Measurements from ENCODE around the gene SUMO1.
"Not testable (repeated sequence)": the region's sequence is repeated elsewhere in the genome, so short reads cannot be mapped to it uniquely, and the experiment has no call there.

SUMO1 gene

GRCh38 chr2:202238234-202239197, at the start of gene SUMO1:
TSS of gene SUMO1 (minus strand) at chr2:202238597. CDS start at chr2:202238451, 146 bp downstream.
- TF ChIP-seq GATA1 (IDR thresholded peaks at IDR 0.05; ENCODE audit: low read depth, low read length) (no peak), POLR2A (IDR thresholded peaks at IDR 0.05; ENCODE audit: low read length) (peak; percentile 69)
- DNase-seq, result peak; percentile 91 to 92

- DNase-seq, result no peak
- TF ChIP-seq POLR2A (IDR thresholded peaks at IDR 0.05; ENCODE audit: low read length) (no peak), GATA1 (IDR thresholded peaks at IDR 0.05; ENCODE audit: low read depth, low read length) (no peak)
Observed at GRCh38 chr2:202286595-202286994, 48.2 kb upstream of the SUMO1 start.

DNA sequence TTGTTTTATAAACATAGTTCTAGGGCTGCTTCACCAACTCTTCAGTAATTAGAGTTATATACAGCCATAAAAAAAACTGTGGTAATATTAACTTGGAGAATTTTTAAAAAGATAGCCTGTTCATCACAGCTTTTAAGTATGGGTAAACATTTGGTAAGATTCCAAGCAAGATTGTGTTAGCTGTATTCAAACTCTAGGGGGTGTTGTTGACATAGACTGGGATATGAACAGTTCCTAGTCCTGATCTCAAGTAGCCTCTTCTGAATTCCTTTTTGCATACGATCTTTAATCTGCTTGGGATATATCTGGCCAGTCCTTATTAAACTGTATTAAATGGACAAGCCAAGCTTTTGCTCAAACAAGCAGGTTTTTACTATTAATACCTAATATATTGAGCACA, 40.5 kb upstream of the SUMO1 start:
- DNase-seq, result peak; percentile 24 to 59
- TF ChIP-seq GATA1 (IDR thresholded peaks at IDR 0.05; ENCODE audit: low read depth, low read length), result no peak
- no peak for TF ChIP-seq POLR2A (IDR thresholded peaks at IDR 0.05; ENCODE audit: low read length)

DNA sequence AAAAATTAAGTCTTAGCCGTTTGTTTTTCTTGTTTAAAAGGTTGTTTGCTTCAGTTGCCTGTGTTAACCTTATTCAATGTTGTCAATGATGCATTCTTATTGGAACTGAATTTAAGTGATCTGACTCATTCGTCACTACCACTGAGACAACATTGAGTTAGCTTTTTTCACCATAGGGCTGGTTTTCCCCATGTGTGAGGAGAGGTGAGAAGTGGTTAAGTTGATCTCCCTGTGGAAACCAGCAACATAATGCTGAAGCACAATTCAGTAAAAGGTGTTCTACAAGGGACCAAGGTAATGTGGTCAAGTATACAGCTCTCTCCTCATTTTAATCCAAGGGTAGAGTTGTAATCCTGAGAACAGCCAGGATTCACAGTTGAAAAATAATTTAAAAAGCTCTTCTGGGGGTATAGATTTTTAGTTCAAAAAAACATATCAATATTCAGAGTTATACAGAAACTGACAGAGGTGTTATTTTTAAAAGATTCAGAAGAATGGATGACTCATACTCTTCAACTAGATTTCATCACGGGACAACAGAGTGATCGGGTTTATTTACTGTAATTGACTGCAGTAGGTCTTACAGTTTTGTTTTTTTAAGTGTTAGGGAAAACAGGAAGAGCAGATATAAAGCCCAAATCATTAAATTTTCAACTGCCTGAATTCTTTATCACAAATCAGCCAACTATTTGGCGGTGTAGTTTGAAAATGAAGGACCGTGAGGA, 39.8 kb upstream of the SUMO1 start:
- TF ChIP-seq GATA1 (IDR thresholded peaks at IDR 0.05; ENCODE audit: low read depth, low read length) (no peak), POLR2A (IDR thresholded peaks at IDR 0.05; ENCODE audit: low read length) (no peak)
- peak in 1 of 2 experiments; percentile 10 for DNase-seq

DNA sequence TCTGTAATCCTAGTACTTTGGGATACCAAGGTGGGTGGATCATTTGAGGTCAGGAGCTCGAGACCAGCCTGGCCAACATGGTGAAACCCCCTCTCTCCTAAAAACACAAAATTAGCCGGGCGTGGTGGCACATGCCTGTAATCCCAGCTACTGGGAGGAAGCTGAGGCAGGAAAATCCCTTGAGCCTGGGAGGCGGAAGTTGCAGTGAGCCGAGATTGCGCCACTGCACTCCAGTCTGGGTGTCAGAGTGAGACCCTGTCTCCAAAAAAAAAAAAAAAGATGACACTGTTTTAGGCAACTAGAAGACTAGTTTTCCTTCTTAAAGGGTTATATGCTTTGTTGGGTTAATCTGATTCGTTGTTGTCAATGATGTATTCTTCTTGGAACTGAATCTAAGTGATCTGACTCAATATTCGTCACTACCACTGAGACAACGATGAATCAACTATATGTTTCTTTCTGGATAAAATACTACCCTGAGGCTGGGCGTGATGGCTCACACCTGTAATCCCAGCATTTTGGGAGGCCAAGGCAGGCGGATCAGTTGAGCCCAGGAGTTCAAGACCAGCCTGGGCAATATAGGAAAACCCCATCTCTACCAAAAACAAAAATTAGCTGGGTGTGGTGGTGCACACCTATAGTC, 37.8 kb upstream of the SUMO1 start:
- not testable (repeated sequence) for DNase-seq

GRCh38 chr2:202270487-202270886, 32.1 kb upstream of the SUMO1 start:
- DNase-seq, result peak in 1 of 2 experiments; percentile 4
- TF ChIP-seq POLR2A (IDR thresholded peaks at IDR 0.05; ENCODE audit: low read length), result no peak
- no peak for TF ChIP-seq GATA1 (IDR thresholded peaks at IDR 0.05; ENCODE audit: low read depth, low read length)

- no peak for TF ChIP-seq POLR2A (IDR thresholded peaks at IDR 0.05; ENCODE audit: low read length)
- TF ChIP-seq GATA1 (IDR thresholded peaks at IDR 0.05; ENCODE audit: low read depth, low read length), result no peak
- DNase-seq, result peak; percentile 26 to 33
Observed at GRCh38 chr2:202269585-202269984, 31.2 kb upstream of the SUMO1 start.

GRCh38 chr2:202267495-202267894, 29.1 kb upstream of the SUMO1 start:
- TF ChIP-seq GATA1 (IDR thresholded peaks at IDR 0.05; ENCODE audit: low read depth, low read length) (no peak), POLR2A (IDR thresholded peaks at IDR 0.05; ENCODE audit: low read length) (no peak)
- DNase-seq, result peak; percentile 48 to 65

- TF ChIP-seq GATA1 (IDR thresholded peaks at IDR 0.05; ENCODE audit: low read depth, low read length) (no peak), POLR2A (IDR thresholded peaks at IDR 0.05; ENCODE audit: low read length) (peak; percentile 98)
- DNase-seq, result peak; percentile 95 to 96
Observed at GRCh38 chr2:202265467-202266277, 27.3 kb upstream of the SUMO1 start, which contains the start of gene NOP58. TSS of gene NOP58 (plus strand) at chr2:202265763. CDS start at chr2:202265942, 179 bp downstream.

DNA sequence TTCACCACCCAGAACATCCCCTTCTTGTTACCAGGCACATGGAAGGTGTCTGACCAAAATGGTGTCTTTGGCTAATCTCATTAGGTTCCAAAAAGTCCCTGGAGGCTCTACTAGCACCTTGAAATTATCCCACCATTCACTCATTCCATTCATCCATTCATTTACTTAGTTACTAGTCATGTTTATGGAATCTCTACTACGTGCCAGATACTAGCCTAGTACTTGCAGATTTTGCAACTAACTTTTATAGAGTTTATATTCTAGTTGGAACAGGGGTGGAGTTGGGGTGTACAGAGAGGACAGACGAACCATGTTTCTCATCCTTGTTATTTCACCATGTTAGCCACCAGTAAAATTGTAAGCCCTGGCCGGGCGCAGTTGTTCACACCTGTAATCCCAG, 23.1 kb upstream of the SUMO1 start:
- DNase-seq, result no peak
- no peak for TF ChIP-seq POLR2A (IDR thresholded peaks at IDR 0.05; ENCODE audit: low read length)
- TF ChIP-seq GATA1 (IDR thresholded peaks at IDR 0.05; ENCODE audit: low read depth, low read length), result no peak

- no peak for TF ChIP-seq POLR2A (IDR thresholded peaks at IDR 0.05; ENCODE audit: low read length)
- no peak for TF ChIP-seq GATA1 (IDR thresholded peaks at IDR 0.05; ENCODE audit: low read depth, low read length)
- no peak for DNase-seq
Observed at GRCh38 chr2:202251494-202251893, 13.1 kb upstream of the SUMO1 start.

GRCh38 chr2:202249521-202250253, 11.3 kb upstream of the SUMO1 start:
- no peak for TF ChIP-seq GATA1 (IDR thresholded peaks at IDR 0.05; ENCODE audit: low read depth, low read length)
- TF ChIP-seq POLR2A (IDR thresholded peaks at IDR 0.05; ENCODE audit: low read length), result no peak
- DNase-seq, result no peak

DNA sequence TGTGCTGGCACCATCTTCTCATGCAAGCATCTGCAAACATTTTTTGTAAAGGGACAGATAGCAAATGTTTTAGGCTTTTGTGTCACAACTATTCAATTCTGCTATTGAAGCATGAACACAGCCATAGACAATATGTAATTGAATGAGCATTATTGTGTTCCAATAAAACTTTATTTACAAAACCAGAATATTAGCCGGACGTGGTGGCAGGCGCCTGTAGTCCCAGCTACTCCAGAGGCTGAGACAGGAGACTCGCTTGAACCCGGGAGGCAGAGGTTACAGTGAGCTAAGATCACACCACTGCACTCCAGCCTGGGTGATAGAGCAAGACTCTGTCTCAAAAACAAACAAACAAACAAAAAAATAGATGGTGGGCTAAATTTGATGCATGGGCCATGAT, 9.3 kb upstream of the SUMO1 start:
- DNase-seq, result not testable (repeated sequence)

Measured in erythroblast (primary cell).